Endothelial cell of umbilical vein (primary cell): Measurements from ENCODE around the gene ME3.

Experiments used
- CTCF ChIP-seq, 2 donors: IDR thresholded peaks; 1 replicate in 1 of 2; 2 replicates in 1 of 2; pipeline ENCODE4 v1.5.1; 2011; ENCODE audit warnings: low read length in 2 of 2, mild to moderate bottlenecking in 2 of 2, moderate library complexity in 2 of 2, control low read depth in 1 of 2, inconsistent platforms in 1 of 2, low read depth in 1 of 2; ENCODE audit not compliant: insufficient read depth in 1 of 2; ENCODE audit errors: extremely low read depth in 1 of 2
- EZH2 ChIP-seq: IDR thresholded peaks from 2 replicates; pipeline ENCODE4 v1.6.1; 2012; ENCODE audit warnings: borderline replicate concordance, low read depth, mild to moderate bottlenecking, moderate library complexity, low read length, inconsistent platforms; ENCODE audit not compliant: severe bottlenecking
- FOS ChIP-seq: IDR thresholded peaks from 2 replicates; pipeline ENCODE4 v1.6.1; 2011; ENCODE audit warnings: mild to moderate bottlenecking, low read length, moderate library complexity, borderline replicate concordance; ENCODE audit not compliant: insufficient read depth
- JUN ChIP-seq: IDR thresholded peaks from 2 replicates; pipeline ENCODE4 v1.6.1; 2011; ENCODE audit warnings: borderline replicate concordance, low read depth; ENCODE audit not compliant: insufficient read length, insufficient read depth
- MAX ChIP-seq: IDR thresholded peaks from 2 replicates; pipeline ENCODE4 v1.6.1; 2011; ENCODE audit not compliant: insufficient read depth, insufficient read length
- MYC ChIP-seq: IDR thresholded peaks from one replicate; pipeline ENCODE4 v1.6.1; 2011; ENCODE audit warnings: mild to moderate bottlenecking, low read depth, low read length
- POLR2A ChIP-seq: IDR thresholded peaks from 2 replicates; pipeline ENCODE4 v1.6.1; 2012; ENCODE audit warnings: low read depth, mild to moderate bottlenecking, control low read depth, low read length
- POLR2AphosphoS5 ChIP-seq: IDR thresholded peaks from 2 replicates; pipeline ENCODE4 v1.6.1; 2012; ENCODE audit warnings: low read depth, mild to moderate bottlenecking, control low read depth, low read length, moderate library complexity; ENCODE audit not compliant: insufficient read depth

GRCh38 chr11:86704710-86705109 lies 32.3 kb upstream of the ME3 start:
- TF ChIP-seq POLR2A (no peak), CTCF (IDR thresholded peaks at IDR 0.05; ENCODE audit: extremely low read depth in 1 of 2, insufficient read depth in 1 of 2, low read depth in 1 of 2, low read length in 2 of 2) (no peak), POLR2AphosphoS5 (no peak), EZH2 (no peak), MAX (no peak), JUN (no peak), FOS (no peak), MYC (no peak)
